Endothelial cell of umbilical vein (primary cell): Measurements from ENCODE around the gene MAT1A. TPM values are rescaled to one million over a fixed set of nuclear protein-coding genes. Genes with fewer than 3 reads are reported as not detected.

Source experiments
- BruUV-seq: library from RNA; stranded (reverse); fragments of 400-500 nt; replicated peaks from 2 replicates; lab custom pipeline; 2021; lab: Mats Ljungman, UMichigan
- CTCF ChIA-PET: fragments of 300-600, 350-600 bp; sonication (Branson Sonifier 250); formaldehyde crosslinking; loops from one replicate; lab custom pipeline; 2021; ENCODE audit warnings: antibody characterized with exemption, inconsistent platforms; lab: Charles Lee
- POLR2A ChIA-PET: fragments of 300-600, 350-600 bp; sonication (Branson Sonifier 250); formaldehyde crosslinking; loops from one replicate; lab custom pipeline; 2021; ENCODE audit warnings: antibody characterized with exemption, inconsistent platforms; lab: Charles Lee
- DNase-seq: peaks from one replicate; pipeline ENCODE4 v3.0.0-alpha.2; 2011; ENCODE audit warnings: low read depth, low spot score
- FAIRE-seq: peaks from 2 replicates; lab custom pipeline; 2011; peaks lifted over from hg19 to GRCh38; lab: Jason Lieb, UNC
- H2AFZ ChIP-seq: 2 replicates; pipeline ENCODE4 v1.6.0; 2012; ENCODE audit warnings: low read depth, low read length, control low read depth, inconsistent platforms
- H3K27ac ChIP-seq: 2 replicates; pipeline ENCODE4 v1.5.1; 2011; ENCODE audit warnings: low read depth, mild to moderate bottlenecking, control low read depth, low read length, moderate library complexity; ENCODE audit not compliant: insufficient read depth
- H3K27me3 ChIP-seq, 2 experiments: 2 replicates each; pipeline versions ENCODE4 v1.6.0 to v1.6.1; 2011; ENCODE audit warnings: low read length in 2 of 2, mixed read lengths in 1 of 2; ENCODE audit not compliant: control insufficient read depth in 2 of 2, insufficient read depth in 2 of 2
- H3K36me3 ChIP-seq, 2 experiments: 2 replicates in 1 of 2; 3 replicates in 1 of 2; pipeline ENCODE4 v1.5.1; 2011; ENCODE audit warnings: low read length in 2 of 2, mild to moderate bottlenecking in 1 of 2, moderate library complexity in 1 of 2; ENCODE audit not compliant: control insufficient read depth in 2 of 2, insufficient read depth in 2 of 2; ENCODE audit errors: extremely low read depth in 1 of 2
- H3K4me1 ChIP-seq: 3 replicates; pipeline ENCODE4 v1.5.1; 2011; ENCODE audit warnings: mild to moderate bottlenecking, low read length; ENCODE audit not compliant: control insufficient read depth, insufficient read depth; ENCODE audit errors: extremely low read depth
- H3K4me2 ChIP-seq: 2 replicates; pipeline ENCODE4 v1.6.1; 2011; ENCODE audit warnings: low read length, control low read depth, mixed read lengths; ENCODE audit not compliant: insufficient read depth
- H3K4me3 ChIP-seq, 3 experiments: fragments of 200-600 bp in 1 of 3; sonication (generic), shearing (Covaris generic) in 1 of 3; replicated peaks in 1 of 3; 2 replicates each; pipeline ENCODE4 v1.5.1; 2011 to 2016; ENCODE audit warnings: control low read depth in 3 of 3, low read length in 3 of 3, mild to moderate bottlenecking in 2 of 3, inconsistent platforms in 1 of 3, low read depth in 1 of 3, moderate library complexity in 1 of 3; ENCODE audit not compliant: insufficient read depth in 1 of 3
- H3K79me2 ChIP-seq: 2 replicates; pipeline ENCODE4 v1.6.0; 2012; ENCODE audit warnings: low read length, inconsistent platforms; ENCODE audit not compliant: control insufficient read depth, insufficient read depth
- H3K9ac ChIP-seq: replicated peaks from 2 replicates; pipeline ENCODE3; 2011; ENCODE audit warnings: low read length, control low read depth; ENCODE audit not compliant: insufficient read depth; ENCODE audit errors: extremely low read depth
- H3K9me1 ChIP-seq: replicated peaks from 3 replicates; pipeline ENCODE4 v1.6.0; 2011; ENCODE audit warnings: mild to moderate bottlenecking, low read length; ENCODE audit not compliant: control insufficient read depth, insufficient read depth; ENCODE audit errors: extremely low read depth
- H3K9me3 ChIP-seq: replicated peaks from 2 replicates; pipeline ENCODE4 v1.5.1; 2012; ENCODE audit warnings: low read length, inconsistent platforms; ENCODE audit not compliant: control insufficient read depth, insufficient read depth
- H4K20me1 ChIP-seq: replicated peaks from 2 replicates; pipeline ENCODE3; 2011; ENCODE audit warnings: mild to moderate bottlenecking, low read length; ENCODE audit not compliant: control insufficient read depth, insufficient read depth; ENCODE audit errors: extremely low read depth
- CTCF ChIP-seq, 2 donors: IDR thresholded peaks; 1 replicate in 1 of 2; 2 replicates in 1 of 2; pipeline ENCODE4 v1.5.1; 2011; ENCODE audit warnings: low read length in 2 of 2, mild to moderate bottlenecking in 2 of 2, moderate library complexity in 2 of 2, control low read depth in 1 of 2, inconsistent platforms in 1 of 2, low read depth in 1 of 2; ENCODE audit not compliant: insufficient read depth in 1 of 2; ENCODE audit errors: extremely low read depth in 1 of 2
- EZH2 ChIP-seq: IDR thresholded peaks from 2 replicates; pipeline ENCODE4 v1.6.1; 2012; ENCODE audit warnings: borderline replicate concordance, low read depth, mild to moderate bottlenecking, moderate library complexity, low read length, inconsistent platforms; ENCODE audit not compliant: severe bottlenecking
- FOS ChIP-seq: IDR thresholded peaks from 2 replicates; pipeline ENCODE4 v1.6.1; 2011; ENCODE audit warnings: mild to moderate bottlenecking, low read length, moderate library complexity, borderline replicate concordance; ENCODE audit not compliant: insufficient read depth
- GATA2 ChIP-seq: IDR thresholded peaks from 2 replicates; pipeline ENCODE4 v1.7.0; 2011; ENCODE audit warnings: low read depth, mild to moderate bottlenecking, moderate library complexity, mixed read lengths, low read length; ENCODE audit not compliant: insufficient read length, insufficient read depth
- JUN ChIP-seq: IDR thresholded peaks from 2 replicates; pipeline ENCODE4 v1.6.1; 2011; ENCODE audit warnings: borderline replicate concordance, low read depth; ENCODE audit not compliant: insufficient read length, insufficient read depth
- MYC ChIP-seq: IDR thresholded peaks from one replicate; pipeline ENCODE4 v1.6.1; 2011; ENCODE audit warnings: mild to moderate bottlenecking, low read depth, low read length
- POLR2A ChIP-seq: IDR thresholded peaks from 2 replicates; pipeline ENCODE4 v1.6.1; 2012; ENCODE audit warnings: low read depth, mild to moderate bottlenecking, control low read depth, low read length
- POLR2AphosphoS5 ChIP-seq: IDR thresholded peaks from 2 replicates; pipeline ENCODE4 v1.6.1; 2012; ENCODE audit warnings: low read depth, mild to moderate bottlenecking, control low read depth, low read length, moderate library complexity; ENCODE audit not compliant: insufficient read depth
- dilution Hi-C: fragments of 300-500 bp; cut with MboI; formaldehyde crosslinking; loops from one replicate; pipeline ENCODE4 v1.15.0; 2019; ENCODE audit warnings: low sequenced_read_pairs; ENCODE audit not compliant: extremely low pct_ligation_motif_present
- intact Hi-C: fragments of 100-400 bp; cut with micrococcal nuclease; formaldehyde crosslinking; loops from one replicate; pipeline ENCODE4 v1.10.0; 2022
- polyA plus RNA-seq, 4 experiments: library from polyadenylated mRNA; depleted of rRNA in 3 of 4; stranded (reverse) in 3 of 4; unstranded in 1 of 4; fragments of >200 nt; gene quantifications; 2 replicates each; pipeline versions ENCODE4 v1.2.1 to v1.2.3, GENCODE V29; 2011 to 2012; ENCODE audit warnings: missing spikeins in 1 of 4
- total RNA-seq: library from RNA; stranded (reverse); gene quantifications from 2 replicates; pipeline ENCODE4 v1.2.3, GENCODE V29; 2021
- TF ChIP-seq, protein P1 (sequence below): IDR thresholded peaks from 2 replicates; pipeline ENCODE4 v1.6.1; 2011; ENCODE audit not compliant: insufficient read depth, insufficient read length

MAT1A gene
- total and polyA plus RNA-seq, 2 donors (not counting 3 experiments of a cell fraction or from before 2014, with no cell fraction given) = not detected

DNA sequence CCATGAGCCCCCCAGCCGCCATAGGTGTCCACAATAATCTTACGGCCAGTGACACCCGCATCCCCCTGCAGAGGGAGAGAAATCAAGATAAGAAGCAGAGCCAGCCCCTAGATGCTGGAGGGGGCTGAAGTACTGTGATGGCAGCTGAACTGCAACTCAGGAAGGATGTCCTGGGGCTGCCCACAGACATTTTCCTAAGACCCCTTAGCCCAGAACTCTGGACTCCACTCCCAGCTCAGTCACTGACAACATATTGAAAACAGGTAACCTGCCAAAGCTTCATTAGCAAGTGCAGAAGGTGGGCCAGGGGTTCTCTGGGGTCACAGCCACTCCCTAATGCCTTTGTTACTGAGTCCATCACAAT is 14.3 kb downstream of the MAT1A start:
- no peak overlapping the region for H3K9ac ChIP-seq
- H3K9me1 ChIP-seq = no peaks in the 10 kb centered on the region
- no peak overlapping the region for H3K4me2 ChIP-seq
- POLR2A ChIA-PET = no interaction called here
- no peaks in the 10 kb centered on the region for H3K27me3 ChIP-seq
- BruUV-seq = no TSS peak
- H3K27ac ChIP-seq = no peak overlapping the region
- dilution Hi-C loops (no loop called here), intact Hi-C loops (no loop called here)
- FAIRE-seq (no peak), DNase-seq (no peak)
- no peaks in the 10 kb centered on the region for H3K79me2 ChIP-seq
- no peaks in the 10 kb centered on the region for H3K4me1 ChIP-seq
- H3K36me3 ChIP-seq = no peaks in the 10 kb centered on the region
- H4K20me1 ChIP-seq = no peaks in the 10 kb centered on the region
- H3K4me3 ChIP-seq = no peak overlapping the region
- H3K9me3 ChIP-seq = no peaks in the 10 kb centered on the region
- no peak overlapping the region for H2AFZ ChIP-seq
- TF ChIP-seq GATA2 (no peak), CTCF (IDR thresholded peaks at IDR 0.05; ENCODE audit: extremely low read depth in 1 of 2, insufficient read depth in 1 of 2, low read depth in 1 of 2, low read length in 2 of 2) (no peak), POLR2A (no peak), MYC (no peak), JUN (no peak), POLR2AphosphoS5 (no peak), FOS (no peak), EZH2 (no peak)
- TF ChIP-seq, protein P1, sequence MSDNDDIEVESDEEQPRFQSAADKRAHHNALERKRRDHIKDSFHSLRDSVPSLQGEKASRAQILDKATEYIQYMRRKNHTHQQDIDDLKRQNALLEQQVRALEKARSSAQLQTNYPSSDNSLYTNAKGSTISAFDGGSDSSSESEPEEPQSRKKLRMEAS = no peak
- CTCF ChIA-PET = no interaction called here
